Endothelial cell (in vitro differentiated cells): ENCODE results near the gene LARP6. TPM values are rescaled to one million over a fixed set of nuclear protein-coding genes. Genes with fewer than 3 reads are reported as not detected.

Experiments
- DNase-seq: peaks from one replicate; pipeline ENCODE4 v3.0.0; 2021; ENCODE audit warnings: low spot score
- H3K27ac Mint-ChIP-seq: one replicate; pipeline ENCODE4 v1.8.0; 2021; ENCODE audit warnings: mixed read lengths, inconsistent platforms; ENCODE audit not compliant: unreplicated experiment
- H3K27me3 Mint-ChIP-seq: one replicate; pipeline ENCODE4 v1.8.0; 2021; ENCODE audit warnings: mild to moderate bottlenecking, moderate library complexity, mixed read lengths, inconsistent platforms; ENCODE audit not compliant: unreplicated experiment
- H3K36me3 Mint-ChIP-seq: one replicate; pipeline ENCODE4 v1.8.0; 2021; ENCODE audit warnings: mild to moderate bottlenecking, low read depth, mixed read lengths, inconsistent platforms; ENCODE audit not compliant: unreplicated experiment
- H3K4me1 Mint-ChIP-seq: one replicate; pipeline ENCODE4 v1.8.0; 2021; ENCODE audit warnings: mild to moderate bottlenecking, mixed read lengths, inconsistent platforms; ENCODE audit not compliant: unreplicated experiment
- H3K4me3 Mint-ChIP-seq: one replicate; pipeline ENCODE4 v1.8.0; 2021; ENCODE audit warnings: mild to moderate bottlenecking, mixed read lengths, inconsistent platforms; ENCODE audit not compliant: unreplicated experiment
- H3K9me3 Mint-ChIP-seq: one replicate; pipeline ENCODE4 v1.8.0; 2021; ENCODE audit warnings: mixed read lengths, inconsistent platforms; ENCODE audit not compliant: unreplicated experiment
- CTCF ChIP-seq: fragments of 200-600 bp; sonication (generic); IDR thresholded peaks from one replicate; pipeline ENCODE4 v1.5.0; 2021; ENCODE audit warnings: antibody characterized with exemption; ENCODE audit not compliant: unreplicated experiment
- total RNA-seq: library from RNA; stranded (reverse); fragmentation: NEBNext Ultra II Directional; extraction: Animal tissue kit (Norgen Biotek cat#: 25700); gene quantifications from one replicate; pipeline ENCODE4 v1.2.1, GENCODE V29; 2021; ENCODE audit not compliant: unreplicated experiment

Gene LARP6
- total RNA-seq, 1 donor from 2014 or later: 4.5 TPM

DNA sequence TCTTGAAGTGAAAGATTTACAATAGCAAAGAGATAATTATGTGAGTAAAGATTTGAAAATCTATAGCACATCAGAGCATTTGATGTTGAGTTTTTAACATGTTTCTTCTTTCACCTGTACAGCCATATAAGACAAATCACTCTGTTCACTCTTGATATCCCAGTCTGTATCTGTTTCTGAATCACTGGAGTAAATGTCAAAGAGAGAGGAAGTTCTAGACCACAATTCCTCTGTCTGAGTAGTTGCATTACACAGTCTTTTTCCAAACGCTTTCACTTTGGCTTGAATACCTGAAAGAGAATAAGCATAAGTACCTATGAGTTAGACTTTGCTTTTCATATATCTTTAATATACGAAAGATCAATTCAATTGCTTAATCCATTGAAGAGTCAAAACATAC, 28.4 kb upstream of the LARP6 start:
- no peaks in the 10 kb centered on the region for H3K27me3 Mint-ChIP-seq
- H3K27ac Mint-ChIP-seq: no peak overlapping the region
- no peak for TF ChIP-seq CTCF
- no peaks in the 10 kb centered on the region for H3K9me3 Mint-ChIP-seq
- H3K36me3 Mint-ChIP-seq: no peaks in the 10 kb centered on the region
- H3K4me3 Mint-ChIP-seq: no peak overlapping the region
- DNase-seq: no peak
- no peaks in the 10 kb centered on the region for H3K4me1 Mint-ChIP-seq

DNA sequence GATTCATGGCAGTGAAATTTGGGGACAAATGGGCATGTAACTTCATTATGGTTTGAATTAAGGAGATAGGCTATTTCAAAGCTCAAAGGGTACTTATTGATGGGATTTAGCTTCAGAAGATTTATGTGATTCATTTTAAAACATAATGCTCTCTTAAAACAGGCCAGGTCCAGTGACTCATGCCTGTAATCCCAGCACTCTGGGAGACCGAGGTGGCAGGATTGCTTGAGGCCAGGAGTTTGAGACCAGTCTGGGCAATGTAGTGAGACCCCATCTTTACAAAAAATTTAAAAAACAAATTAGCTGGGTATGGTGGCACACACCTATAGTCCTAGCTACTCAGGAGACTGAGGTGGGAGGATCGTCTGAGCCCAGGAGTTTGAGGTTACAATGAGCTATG, 26.8 kb upstream of the LARP6 start:
- Mint-ChIP-seq H3K4me1 (no peaks in the 10 kb centered on the region), H3K27ac (no peak overlapping the region), H3K9me3 (no peaks in the 10 kb centered on the region), H3K36me3 (no peaks in the 10 kb centered on the region), H3K27me3 (no peaks in the 10 kb centered on the region), H3K4me3 (no peak overlapping the region)
- no peak for TF ChIP-seq CTCF
- DNase-seq: no peak

- Mint-ChIP-seq H3K9me3 (no peaks in the 10 kb centered on the region), H3K4me3 (no peak overlapping the region), H3K36me3 (no peaks in the 10 kb centered on the region), H3K4me1 (no peaks in the 10 kb centered on the region), H3K27ac (no peak overlapping the region), H3K27me3 (no peaks in the 10 kb centered on the region)
- TF ChIP-seq CTCF: no peak
- DNase-seq: no peak
Observed at GRCh38 chr15:70879401-70879800, 25.4 kb upstream of the LARP6 start.

GRCh38 chr15:70876683-70877082, 22.7 kb upstream of the LARP6 start:
- DNase-seq: no peak
- no peaks in the 10 kb centered on the region for H3K36me3 Mint-ChIP-seq
- TF ChIP-seq CTCF: no peak
- no peaks in the 10 kb centered on the region for H3K4me1 Mint-ChIP-seq
- H3K9me3 Mint-ChIP-seq: no peaks in the 10 kb centered on the region
- H3K27me3 Mint-ChIP-seq: no peaks in the 10 kb centered on the region
- no peak overlapping the region for H3K4me3 Mint-ChIP-seq
- H3K27ac Mint-ChIP-seq: no peak overlapping the region

GRCh38 chr15:70876011-70876410, 22.1 kb upstream of the LARP6 start:
- no peak for TF ChIP-seq CTCF
- Mint-ChIP-seq H3K9me3 (no peaks in the 10 kb centered on the region), H3K4me3 (no peak overlapping the region), H3K27ac (no peak overlapping the region), H3K4me1 (no peaks in the 10 kb centered on the region), H3K27me3 (no peaks in the 10 kb centered on the region), H3K36me3 (no peaks in the 10 kb centered on the region)
- no peak for DNase-seq
